Mucosa of descending colon (tissue), 3 donors: ENCODE data around the gene CDC14A. TPM values are rescaled to one million over a fixed set of nuclear protein-coding genes. Genes with fewer than 3 reads are reported as not detected.

Source experiments
- ATAC-seq: fragments of 200-7000 bp; cut with Tn5 transposase; one replicate; pipeline ENCODE4 v1.9.1; 2020; ENCODE audit warnings: mild to moderate bottlenecking, moderate library complexity
- DNase-seq, 3 donors: peaks; one replicate each; pipeline ENCODE4 v3.0.0-alpha.2; 2020
- H3K36me3 ChIP-seq: fragments of 200-600 bp; one replicate; pipeline ENCODE4 v1.8.0; 2021; ENCODE audit warnings: low read depth, mild to moderate bottlenecking
- H3K4me1 ChIP-seq: fragments of 200-600 bp; one replicate; pipeline ENCODE4 v1.8.0; 2021; ENCODE audit warnings: low read depth, mild to moderate bottlenecking
- H3K4me3 ChIP-seq: fragments of 200-600 bp; one replicate; pipeline ENCODE4 v1.8.0; 2021; ENCODE audit warnings: mild to moderate bottlenecking
- H3K9me3 ChIP-seq: fragments of 200-600 bp; one replicate; pipeline ENCODE4 v1.8.0; 2021; ENCODE audit warnings: mild to moderate bottlenecking
- intact Hi-C, 2 donors: fragments of 100-400 bp; cut with DNase I in 1 of 2; cut with micrococcal nuclease in 1 of 2; formaldehyde crosslinking; loops; one replicate each; pipeline versions ENCODE4 v1.11.0 to v1.11.1; 2022; cut with DNase I, micrococcal nuclease
- total RNA-seq, 3 donors: library from RNA; stranded (reverse); fragmentation: NEBNext Ultra II Directional in 2 of 3; extraction: Animal tissue kit (Norgen Biotek cat#: 25700) in 2 of 3; gene quantifications; one replicate each; pipeline versions ENCODE4 v1.2.1 to v1.2.4, GENCODE V29; 2021 to 2023
- TF ChIP-seq, protein P1 (sequence below): fragments of 200-600 bp; IDR thresholded peaks from one replicate; pipeline ENCODE4 v1.8.0; 2022; ENCODE audit warnings: antibody characterized with exemption, mild to moderate bottlenecking
- donor health status: DM: no; HTN: no; CAD: no; lungs with moderate emphysema.
- donor health status: DM: no; HTN: no; CAD: no.
- donor health status: DM: no; HTN: yes; CAD: no.

Gene CDC14A
- total RNA-seq, 3 donors from 2014 or later = 15.6 to 34.3 (median 18.5) TPM

DNA sequence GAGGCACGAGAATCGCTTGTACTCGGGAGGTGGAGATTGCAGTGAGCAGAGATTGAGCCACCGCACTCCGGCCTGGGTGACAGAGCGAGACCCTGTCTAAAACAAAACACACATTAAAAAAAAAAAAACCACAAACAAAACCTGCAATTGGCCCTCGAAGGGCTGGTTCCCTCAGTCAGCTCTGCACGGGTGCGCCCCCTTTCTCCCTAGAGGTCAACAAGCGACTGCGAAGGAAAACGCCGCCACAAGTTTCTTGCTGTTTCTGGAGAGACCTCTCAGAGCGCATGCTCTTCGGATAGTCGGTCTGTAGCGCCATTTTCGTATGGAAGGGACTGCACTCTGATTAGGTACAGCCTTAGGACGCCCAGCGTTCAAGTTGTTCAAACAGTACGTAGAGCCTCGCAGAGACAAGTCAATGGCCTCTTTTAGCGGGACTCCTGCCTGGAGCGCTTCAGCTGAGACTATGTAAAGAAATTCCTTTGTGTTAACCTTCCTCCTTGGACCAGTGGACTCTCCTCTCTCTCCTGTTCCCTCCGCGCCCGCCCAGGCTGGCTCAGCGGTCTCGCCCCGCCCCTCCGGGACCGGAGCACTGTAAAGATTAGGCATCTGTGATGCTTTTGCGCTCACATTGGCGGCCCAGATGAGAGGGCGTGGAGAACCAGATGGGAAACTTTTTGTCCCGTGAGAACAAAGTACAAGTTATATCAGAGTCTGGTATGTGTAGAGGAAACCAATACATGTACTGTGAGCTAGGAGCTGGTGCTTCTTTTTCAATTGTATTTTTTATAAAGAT, 1.0 kb upstream of the CDC14A start:
- peaks cover 5% of the 10 kb centered on the region for H3K4me1 ChIP-seq
- peak; percentile 94 to 95 (median 95) for DNase-seq
- peak overlapping the region; percentile 9 for H3K4me3 ChIP-seq
- TF ChIP-seq, protein P1, sequence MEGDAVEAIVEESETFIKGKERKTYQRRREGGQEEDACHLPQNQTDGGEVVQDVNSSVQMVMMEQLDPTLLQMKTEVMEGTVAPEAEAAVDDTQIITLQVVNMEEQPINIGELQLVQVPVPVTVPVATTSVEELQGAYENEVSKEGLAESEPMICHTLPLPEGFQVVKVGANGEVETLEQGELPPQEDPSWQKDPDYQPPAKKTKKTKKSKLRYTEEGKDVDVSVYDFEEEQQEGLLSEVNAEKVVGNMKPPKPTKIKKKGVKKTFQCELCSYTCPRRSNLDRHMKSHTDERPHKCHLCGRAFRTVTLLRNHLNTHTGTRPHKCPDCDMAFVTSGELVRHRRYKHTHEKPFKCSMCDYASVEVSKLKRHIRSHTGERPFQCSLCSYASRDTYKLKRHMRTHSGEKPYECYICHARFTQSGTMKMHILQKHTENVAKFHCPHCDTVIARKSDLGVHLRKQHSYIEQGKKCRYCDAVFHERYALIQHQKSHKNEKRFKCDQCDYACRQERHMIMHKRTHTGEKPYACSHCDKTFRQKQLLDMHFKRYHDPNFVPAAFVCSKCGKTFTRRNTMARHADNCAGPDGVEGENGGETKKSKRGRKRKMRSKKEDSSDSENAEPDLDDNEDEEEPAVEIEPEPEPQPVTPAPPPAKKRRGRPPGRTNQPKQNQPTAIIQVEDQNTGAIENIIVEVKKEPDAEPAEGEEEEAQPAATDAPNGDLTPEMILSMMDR = no peak
- H3K9me3 ChIP-seq = no peaks in the 10 kb centered on the region
- intact Hi-C loops = no loop called here
- no peaks in the 10 kb centered on the region for H3K36me3 ChIP-seq
- ATAC-seq = peak; percentile 83

DNA sequence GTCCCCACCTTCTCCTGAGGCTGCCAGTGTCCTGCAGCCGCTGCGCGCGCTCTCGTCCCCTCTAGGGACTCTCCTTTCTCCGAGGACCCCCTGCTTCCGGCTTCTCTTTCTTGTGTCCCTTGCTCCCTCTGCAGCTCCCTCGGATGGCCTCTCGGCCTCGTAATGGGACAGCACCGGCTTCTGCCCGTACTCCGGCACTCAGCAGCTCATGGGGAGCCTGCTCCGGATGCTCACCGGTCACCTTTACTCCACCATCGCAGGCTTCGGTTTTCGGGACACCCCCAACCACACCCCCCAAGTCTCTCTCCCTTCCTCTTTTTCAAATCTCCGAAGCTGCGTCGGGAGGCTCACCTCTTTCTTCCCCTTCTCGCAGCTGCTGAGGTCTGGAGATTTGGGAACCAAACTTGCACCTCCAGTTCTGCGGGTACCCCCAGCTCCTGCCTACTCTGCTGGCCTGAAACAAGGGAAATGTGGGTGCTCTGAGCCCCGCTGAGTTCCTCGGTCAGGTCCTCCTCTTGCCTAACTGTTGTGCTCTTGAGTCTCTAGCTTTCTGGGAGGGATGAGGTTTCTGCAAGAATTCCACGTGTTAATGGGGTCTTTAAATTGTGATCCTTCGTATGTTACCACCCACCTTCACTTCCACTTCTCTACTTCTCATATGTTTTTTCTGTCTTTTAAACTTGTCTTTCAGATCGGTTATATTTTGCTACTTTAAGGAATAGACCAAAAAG, 930 bp downstream of the CDC14A start:
- DNase-seq = peak; percentile 51 to 76 (median 65)
- intact Hi-C loops = no loop called here
- Histone ChIP-seq H3K4me1 (peaks cover 5% of the 10 kb centered on the region), H3K4me3 (peak overlapping the region; percentile 46), H3K36me3 (no peaks in the 10 kb centered on the region), H3K9me3 (no peaks in the 10 kb centered on the region)
- TF ChIP-seq, protein P1 = no peak
- peak; percentile 9 for ATAC-seq

DNA sequence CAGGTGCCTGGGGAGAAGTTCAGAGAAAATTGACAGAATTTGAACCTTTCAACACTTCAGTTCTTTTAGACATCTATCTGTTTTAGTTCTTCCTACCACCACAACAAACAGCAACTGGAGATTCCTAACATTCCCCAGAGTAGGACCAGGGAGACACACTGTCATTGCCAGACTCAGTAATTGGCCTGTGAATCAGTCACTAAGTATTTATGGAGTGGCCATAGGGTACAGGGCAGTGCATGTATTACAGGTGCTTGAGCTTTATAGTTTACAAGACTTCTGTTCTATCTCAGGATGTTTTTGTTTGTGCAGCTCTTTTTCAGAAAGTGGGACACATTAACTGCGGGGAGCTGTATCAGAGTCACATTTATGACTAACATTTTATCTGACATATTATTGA, 1.7 kb downstream of the CDC14A start:
- no peaks in the 10 kb centered on the region for H3K36me3 ChIP-seq
- no peaks in the 10 kb centered on the region for H3K9me3 ChIP-seq
- TF ChIP-seq, protein P1 = no peak
- intact Hi-C loops = no loop called here
- ATAC-seq (peak; percentile 13), DNase-seq (no peak)
- peaks cover 5% of the 10 kb centered on the region for H3K4me1 ChIP-seq
- H3K4me3 ChIP-seq = no peak overlapping the region

DNA sequence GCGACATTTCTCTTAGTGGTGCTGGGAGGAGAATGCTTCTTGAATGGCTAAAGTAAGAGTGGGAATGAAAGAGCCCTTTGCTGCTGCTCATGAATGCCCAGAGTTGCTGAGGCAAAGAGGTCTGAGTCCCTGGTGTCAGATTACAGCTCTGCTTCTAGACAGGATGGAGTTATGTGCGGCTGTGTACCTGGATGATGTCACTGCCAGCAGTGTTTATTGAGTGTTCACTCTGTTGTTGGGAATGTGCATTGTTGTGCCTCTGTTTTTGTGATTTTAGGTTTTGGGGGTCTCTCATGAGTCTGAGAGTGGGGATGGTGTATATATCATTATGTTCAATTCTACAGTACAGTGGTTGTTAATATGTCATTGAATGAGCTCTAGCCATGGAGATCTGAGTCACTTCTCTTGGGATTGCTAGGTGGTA, 2.7 kb downstream of the CDC14A start:
- intact Hi-C loops = no loop called here
- H3K4me3 ChIP-seq = no peak overlapping the region
- ATAC-seq = no peak
- DNase-seq = peak in 1 of 3 donors; percentile 19
- H3K4me1 ChIP-seq = peaks cover 5% of the 10 kb centered on the region
- no peaks in the 10 kb centered on the region for H3K9me3 ChIP-seq
- TF ChIP-seq, protein P1 = no peak
- H3K36me3 ChIP-seq = no peaks in the 10 kb centered on the region

DNA sequence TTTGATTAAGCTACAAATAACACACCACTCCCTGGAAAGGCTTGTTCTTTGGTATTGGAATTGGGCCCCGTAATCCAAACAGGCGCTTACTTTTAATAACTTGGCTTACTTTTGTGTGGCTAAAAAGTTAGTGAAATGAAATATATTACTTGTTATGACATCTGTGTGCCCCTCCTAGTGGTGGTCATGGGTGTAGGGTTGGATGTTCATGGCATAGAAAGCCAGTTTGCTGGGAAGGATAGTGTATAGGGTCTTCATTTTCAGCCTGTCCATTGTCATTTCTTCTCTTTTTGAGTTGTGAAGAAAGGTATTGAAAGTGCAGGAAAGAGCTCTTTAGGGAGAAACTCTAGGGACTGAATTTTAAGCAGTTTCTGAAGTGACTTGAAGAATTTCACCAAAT, 5.9 kb downstream of the CDC14A start:
- intact Hi-C loops = no loop called here
- ATAC-seq (no peak), DNase-seq (no peak)
- TF ChIP-seq, protein P1 = no peak
- Histone ChIP-seq H3K9me3 (no peaks in the 10 kb centered on the region), H3K36me3 (no peaks in the 10 kb centered on the region), H3K4me1 (peaks cover 13% of the 10 kb centered on the region), H3K4me3 (no peak overlapping the region)
